HG02973 (cell line): Measurements from ENCODE around the gene KIF1C.
"Not testable (repeated sequence)": the region's sequence is repeated elsewhere in the genome, so short reads cannot be mapped to it uniquely, and the experiment has no call there.

ENCODE experiments used
- ATAC-seq: cut with Tn5 transposase; IDR thresholded peaks from one replicate; pipeline ENCODE4 v1.9.1; 2021; ENCODE audit warnings: moderate library complexity; ENCODE audit not compliant: unreplicated experiment

The KIF1C gene

DNA sequence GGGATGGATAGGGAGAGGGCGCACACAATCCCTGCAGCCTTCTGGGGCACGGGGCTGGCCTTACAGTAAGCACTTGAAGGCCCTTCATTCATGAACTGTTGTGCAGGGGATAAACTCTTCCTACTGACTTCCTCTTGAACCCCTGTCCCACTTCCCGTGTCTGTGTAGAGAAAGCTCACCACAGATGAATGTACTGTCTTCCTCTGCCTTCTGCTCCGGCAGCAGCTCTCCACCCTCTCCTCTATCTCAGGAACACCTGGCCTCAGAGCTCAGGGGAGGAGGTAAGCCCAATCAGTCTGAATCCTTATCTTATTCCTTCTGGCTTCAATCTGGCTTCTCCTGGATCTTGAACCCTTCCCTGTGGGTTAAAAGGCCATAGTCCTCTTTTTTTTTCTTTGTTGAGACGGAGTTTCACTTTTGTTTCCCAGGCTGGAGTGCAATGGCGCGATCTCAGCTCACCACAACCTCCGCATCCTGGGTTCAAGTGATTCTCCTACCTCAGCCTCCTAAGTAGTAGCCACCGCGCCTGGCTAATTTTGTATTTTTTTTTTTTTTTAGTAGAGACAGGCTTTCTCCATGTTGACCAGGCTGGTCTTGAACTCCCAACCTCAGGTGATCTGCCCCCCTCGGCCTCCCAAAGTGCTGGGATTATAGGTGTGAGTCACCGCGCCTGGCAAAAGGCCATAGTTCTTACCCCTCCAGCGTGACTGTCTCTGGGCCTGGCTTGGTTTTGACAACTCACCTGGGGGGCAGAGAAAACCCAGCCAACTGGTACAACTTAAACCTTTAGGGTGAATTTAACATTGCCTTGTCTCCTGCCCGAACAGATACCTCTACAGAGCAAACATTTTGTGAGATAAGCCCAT is 44.6 kb downstream of the KIF1C start:
- ATAC-seq: no peak

DNA sequence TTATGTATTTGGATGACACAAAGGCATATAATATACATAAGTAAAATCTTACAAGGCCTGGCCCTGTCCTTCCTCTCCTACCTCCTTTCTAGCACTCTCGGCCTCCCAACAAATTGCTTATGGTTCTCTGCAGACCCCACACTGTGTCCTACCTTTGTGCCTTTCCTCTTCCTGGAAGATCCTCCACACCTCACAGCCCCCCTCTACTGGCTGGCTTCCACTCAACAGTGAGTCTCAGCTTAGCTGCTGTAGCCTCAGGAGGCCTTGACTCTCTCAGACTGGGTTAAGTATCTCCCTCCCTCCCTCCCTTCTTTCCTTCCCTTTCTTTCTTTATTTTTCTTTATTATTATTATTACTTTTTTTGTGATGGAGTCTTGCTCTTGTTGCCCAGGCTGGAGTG is 45.8 kb downstream of the KIF1C start:
- ATAC-seq: no peak

DNA sequence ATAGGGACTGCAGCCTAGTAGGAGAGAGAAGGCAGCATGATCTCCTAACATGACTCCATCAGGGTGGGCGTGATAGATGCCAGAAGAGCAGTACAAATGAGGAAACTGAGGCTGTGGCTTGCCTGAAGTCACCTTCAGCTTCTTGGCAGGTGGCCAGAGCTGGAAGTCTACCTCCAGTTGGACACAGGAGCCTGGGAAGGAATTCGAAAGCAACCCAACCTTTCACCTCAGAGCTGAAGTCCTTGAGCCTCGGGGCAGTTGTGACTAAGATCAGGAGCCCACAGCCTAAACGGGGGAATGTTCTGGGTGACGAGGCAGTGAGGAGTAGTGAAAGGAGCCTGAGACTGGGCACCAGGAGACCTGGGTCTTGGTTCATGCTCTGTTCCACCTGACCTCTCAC is 46.9 kb downstream of the KIF1C start:
- no peak for ATAC-seq

GRCh38 chr17:5045496-5045895 is 47.7 kb downstream of the KIF1C start:
- no peak for ATAC-seq

DNA sequence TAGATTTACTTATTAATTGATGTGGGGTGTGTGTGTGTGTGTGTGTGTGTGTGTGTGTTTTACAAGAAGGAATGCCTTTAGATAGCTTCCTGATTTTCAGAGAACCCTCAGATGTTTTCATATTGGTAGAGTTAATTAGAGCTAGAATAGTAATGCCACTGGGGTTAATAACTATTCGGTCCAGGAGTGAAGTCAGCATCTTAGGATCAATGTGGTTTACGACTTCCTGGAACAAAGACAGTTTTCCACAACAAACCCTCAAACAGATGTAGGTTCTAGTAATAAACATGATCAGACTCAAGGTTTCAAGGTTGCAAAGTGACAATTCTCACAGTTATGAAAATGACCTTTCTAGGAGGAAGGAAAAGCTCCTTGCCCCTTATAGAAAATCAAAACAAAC is 49.7 kb downstream of the KIF1C start:
- no peak for ATAC-seq

DNA sequence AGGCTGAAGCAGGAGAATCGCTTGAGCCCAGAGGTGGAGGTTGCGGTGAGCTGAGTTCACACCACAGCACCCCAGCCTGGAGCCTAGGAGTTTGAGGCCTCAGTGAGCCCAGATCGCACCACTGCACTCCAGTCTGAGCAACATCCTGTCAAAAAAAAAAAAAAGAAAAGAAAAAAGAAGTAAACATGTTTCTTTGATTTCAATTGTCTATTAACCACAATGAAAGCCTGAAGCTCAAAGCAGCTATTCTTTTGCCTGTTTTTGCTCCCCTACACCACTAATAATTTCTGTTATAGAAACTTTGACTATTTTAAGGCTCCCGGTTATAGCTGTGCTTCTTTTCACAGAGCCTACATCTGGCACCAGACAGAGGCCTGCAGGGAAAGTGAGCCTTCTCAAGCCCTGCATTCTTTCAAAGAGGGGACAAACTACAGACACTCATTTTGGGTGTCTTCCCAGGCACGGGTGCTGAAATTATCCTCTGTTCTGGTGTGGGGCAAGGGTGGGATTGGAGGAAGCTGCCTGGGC is 51.6 kb downstream of the KIF1C start:
- ATAC-seq: no peak

GRCh38 chr17:5050278-5050677 is 52.5 kb downstream of the KIF1C start:
- no peak for ATAC-seq

DNA sequence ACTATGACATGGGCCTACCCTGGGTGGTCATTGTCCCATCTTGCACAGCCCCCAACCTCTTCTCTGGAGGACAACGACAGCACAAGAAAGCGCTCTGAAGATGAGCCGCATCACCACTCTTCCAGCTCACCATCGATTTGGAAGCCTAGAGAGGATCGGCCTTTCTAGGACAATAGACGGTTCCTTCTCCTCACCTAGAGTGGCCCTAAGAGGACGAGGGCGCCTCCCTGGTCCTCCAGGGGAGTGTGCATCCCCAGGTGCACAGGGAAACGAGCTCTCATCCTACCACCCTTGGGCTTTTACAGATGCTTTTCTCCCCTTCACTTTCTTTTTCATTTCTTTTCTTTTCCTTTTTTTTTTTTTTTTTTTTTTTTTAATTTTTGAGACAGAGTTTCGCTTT is 57.8 kb downstream of the KIF1C start:
- ATAC-seq: no peak

- ATAC-seq: no peak
Measured at GRCh38 chr17:5065227-5065744, 67.5 kb downstream of the KIF1C start.

DNA sequence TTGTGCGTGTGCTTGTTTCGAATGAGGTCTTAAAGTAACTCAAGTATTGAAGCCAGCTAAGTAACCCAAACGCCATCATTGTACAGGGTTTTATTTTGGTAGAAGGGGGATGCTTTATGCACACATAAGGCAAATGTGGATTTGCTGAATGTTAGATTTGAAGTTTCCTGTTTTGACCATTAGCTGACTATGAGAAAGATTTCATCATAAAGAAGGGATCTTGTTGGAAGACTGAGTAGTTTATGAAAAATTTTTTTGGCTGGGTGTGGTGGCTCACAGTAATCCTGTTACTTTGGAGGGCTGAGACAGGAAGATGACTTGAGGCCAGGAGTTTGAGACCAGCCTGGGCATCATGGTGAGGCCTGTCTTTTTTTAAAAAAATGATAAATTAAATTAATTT is 70.5 kb downstream of the KIF1C start:
- no peak for ATAC-seq

- ATAC-seq: no peak
Measured at GRCh38 chr17:5069724-5070123, 72.0 kb downstream of the KIF1C start.

DNA sequence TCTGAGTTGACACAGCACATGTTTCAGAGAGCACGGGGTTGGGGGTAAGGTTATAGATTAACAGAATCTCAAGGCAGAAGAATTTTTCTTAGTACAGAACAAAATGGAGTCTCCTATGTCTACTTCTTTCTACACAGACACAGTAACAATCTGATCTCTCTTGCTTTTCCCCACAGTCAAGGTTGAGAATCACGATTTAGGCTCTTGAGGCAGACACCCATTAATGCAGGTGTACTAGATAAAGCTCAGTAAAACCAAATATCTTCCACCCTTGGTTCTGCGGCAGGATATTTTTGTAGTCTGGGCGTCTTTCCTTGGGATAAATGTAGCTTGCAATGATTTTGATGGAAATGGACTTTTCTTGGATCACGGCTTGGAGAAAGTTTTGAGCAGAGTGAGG is 77.7 kb downstream of the KIF1C start:
- ATAC-seq: not testable (repeated sequence)

DNA sequence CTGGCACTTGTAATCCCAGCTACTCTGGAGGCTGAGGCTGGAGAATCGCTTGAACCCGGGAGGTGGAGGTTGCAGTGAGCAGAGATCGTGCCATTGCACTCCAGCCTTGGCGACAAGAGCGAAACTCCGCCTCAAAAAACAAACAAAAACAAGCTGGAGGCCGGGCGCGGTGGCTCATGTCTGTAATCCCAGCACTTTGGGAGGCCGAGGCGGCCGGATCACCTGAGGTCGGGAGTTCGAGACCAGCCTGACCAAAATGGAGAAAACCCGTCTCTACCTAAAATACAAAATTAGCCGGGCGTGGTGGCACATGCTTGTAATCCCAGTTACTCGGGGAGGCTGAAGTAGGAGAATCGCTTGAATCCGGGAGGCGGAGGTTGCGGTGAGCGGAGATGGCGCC is 79.5 kb downstream of the KIF1C start:
- not testable (repeated sequence) for ATAC-seq

GRCh38 chr17:5077781-5078105 is 80.0 kb downstream of the KIF1C start:
- no peak for ATAC-seq
